GM23338 (cell line): Measurements from ENCODE around the gene NFATC3. TPM values are rescaled to one million over a fixed set of nuclear protein-coding genes. Genes with fewer than 3 reads are reported as not detected.

Source experiments
- ATAC-seq: fragments of 200-7000 bp; cut with Tn5 transposase; 3 replicates; pipeline ENCODE4 v1.9.1; 2020
- DNase-seq: peaks from one replicate; pipeline ENCODE4 v3.0.0-alpha.2; 2015; ENCODE audit warnings: low spot score
- H2AFZ ChIP-seq: fragments of 200-600 bp; sonication (generic); 2 replicates; pipeline ENCODE4 v1.8.0; 2016; ENCODE audit warnings: antibody characterized with exemption, mild to moderate bottlenecking, moderate library complexity
- H3F3A ChIP-seq: fragments of 200-600 bp; sonication (generic); replicated peaks from 2 replicates; pipeline ENCODE4 v1.8.0; 2017; ENCODE audit warnings: antibody characterized with exemption, mixed run types, low read depth
- H3K27ac ChIP-seq: fragments of 200-600 bp; sonication (generic); 2 replicates; pipeline ENCODE4 v1.6.1; 2016; ENCODE audit warnings: low read depth
- H3K27me3 ChIP-seq: fragments of 200-600 bp; sonication (generic); 2 replicates; pipeline ENCODE4 v1.8.0; 2016; ENCODE audit warnings: mild to moderate bottlenecking, mixed run types, moderate library complexity; ENCODE audit not compliant: insufficient read depth
- H3K36me3 ChIP-seq: fragments of 200-600 bp; sonication (generic); 2 replicates; pipeline ENCODE4 v1.8.0; 2016; ENCODE audit warnings: mild to moderate bottlenecking; ENCODE audit not compliant: insufficient read depth
- H3K4me1 ChIP-seq: fragments of 200-600 bp; sonication (generic); 2 replicates; pipeline ENCODE4 v1.8.0; 2016; ENCODE audit warnings: mild to moderate bottlenecking, moderate library complexity; ENCODE audit not compliant: insufficient read depth
- H3K4me2 ChIP-seq: fragments of 200-600 bp; sonication (generic); 2 replicates; pipeline ENCODE4 v1.7.1; 2017; ENCODE audit warnings: mixed run types
- H3K4me3 ChIP-seq: fragments of 200-600 bp; sonication (generic); 2 replicates; pipeline ENCODE4 v1.6.1; 2016; ENCODE audit warnings: mixed run types
- H3K79me2 ChIP-seq: fragments of 200-600 bp; sonication (generic); replicated peaks from 2 replicates; pipeline ENCODE4 v1.8.0; 2017; ENCODE audit warnings: mild to moderate bottlenecking; ENCODE audit not compliant: insufficient read depth
- H3K9me2 ChIP-seq: fragments of 200-600 bp; sonication (generic); 2 replicates; pipeline ENCODE4 v1.8.0; 2017; ENCODE audit not compliant: insufficient read depth
- H4K20me1 ChIP-seq: fragments of 200-600 bp; sonication (generic); replicated peaks from 2 replicates; pipeline ENCODE4 v1.8.0; 2017; ENCODE audit warnings: mild to moderate bottlenecking; ENCODE audit not compliant: insufficient read depth
- H3K27ac Mint-ChIP-seq: 2 replicates; pipeline ENCODE4 v1.8.0; 2020; ENCODE audit warnings: inconsistent platforms, mild to moderate bottlenecking, moderate library complexity, mixed read lengths
- H3K27me3 Mint-ChIP-seq: 3 replicates; pipeline ENCODE4 v1.8.0; 2022; ENCODE audit warnings: low read depth, mild to moderate bottlenecking, moderate library complexity, mixed read lengths, inconsistent platforms; ENCODE audit not compliant: insufficient read depth, poor library complexity
- H3K36me3 Mint-ChIP-seq: 3 replicates; pipeline ENCODE4 v1.8.0; 2021; ENCODE audit warnings: low read depth, mild to moderate bottlenecking, inconsistent platforms, moderate library complexity, mixed read lengths
- H3K4me1 Mint-ChIP-seq: 3 replicates; pipeline ENCODE4 v1.8.0; 2020; ENCODE audit warnings: mild to moderate bottlenecking, inconsistent platforms, mixed read lengths
- H3K4me3 Mint-ChIP-seq: 3 replicates; pipeline ENCODE4 v1.8.0; 2021; ENCODE audit warnings: moderate library complexity, mild to moderate bottlenecking, inconsistent platforms, mixed read lengths
- H3K9me3 Mint-ChIP-seq: 3 replicates; pipeline ENCODE4 v1.8.0; 2020; ENCODE audit warnings: moderate library complexity, mild to moderate bottlenecking, inconsistent platforms, mixed read lengths
- CREB1 ChIP-seq: fragments of 250-450 bp; sonication (Bioruptor Pico); IDR thresholded peaks from 2 replicates; pipeline ENCODE4 v1.5.0; 2020; ENCODE audit warnings: low read depth, mild to moderate bottlenecking, moderate library complexity
- CTCF ChIP-seq, 2 experiments: fragments of 200-600 bp in 1 of 2; sonication (generic) in 1 of 2; conservative IDR thresholded peaks; 2 replicates each; pipeline versions ENCODE4 v1.5.1 to v1.6.1; 2016 to 2017; ENCODE audit warnings: antibody characterized with exemption in 2 of 2, low read depth in 2 of 2, mild to moderate bottlenecking in 2 of 2, moderate library complexity in 1 of 2
- ETS1 ChIP-seq: IDR thresholded peaks from 2 replicates; pipeline ENCODE4 v1.6.1; 2016; ENCODE audit warnings: antibody characterized with exemption
- EZH2 ChIP-seq: fragments of 200-600 bp; sonication (generic); IDR thresholded peaks from one replicate; pipeline ENCODE4 v1.8.0; 2017; ENCODE audit warnings: antibody characterized with exemption, mild to moderate bottlenecking, low read depth; ENCODE audit not compliant: unreplicated experiment
- EZH2phosphoT487 ChIP-seq: fragments of 200-600 bp; sonication (generic); IDR thresholded peaks from one replicate; pipeline ENCODE4 v1.8.1; 2018; ENCODE audit warnings: antibody characterized with exemption; ENCODE audit not compliant: unreplicated experiment
- JUNB ChIP-seq: IDR thresholded peaks from one replicate; pipeline ENCODE4 v1.6.1; 2016; ENCODE audit warnings: antibody characterized with exemption; ENCODE audit not compliant: unreplicated experiment
- NANOG ChIP-seq: IDR thresholded peaks from 2 replicates; pipeline ENCODE4 v1.6.1; 2016; ENCODE audit warnings: antibody characterized with exemption, borderline replicate concordance
- POLR2AphosphoS5 ChIP-seq: IDR thresholded peaks from 2 replicates; pipeline ENCODE4 v1.6.1; 2016; ENCODE audit warnings: antibody characterized with exemption, low read depth
- STAT1 ChIP-seq: IDR thresholded peaks from one replicate; pipeline ENCODE4 v1.6.1; 2016; ENCODE audit warnings: antibody characterized with exemption; ENCODE audit not compliant: unreplicated experiment
- ZNF114 ChIP-seq: fragments of 250-450 bp; sonication (Bioruptor Pico); IDR thresholded peaks from 2 replicates; pipeline ENCODE4 v1.5.0; 2020; ENCODE audit warnings: mild to moderate bottlenecking, moderate library complexity
- ZNF331 ChIP-seq: fragments of 250-450 bp; sonication (Bioruptor Pico); IDR thresholded peaks from 2 replicates; pipeline ENCODE4 v1.5.0; 2020; ENCODE audit warnings: low read depth, mild to moderate bottlenecking, moderate library complexity
- ZNF462 ChIP-seq: fragments of 250-450 bp; sonication (Bioruptor Pico); IDR thresholded peaks from 2 replicates; pipeline ENCODE4 v1.5.0; 2020; ENCODE audit warnings: mild to moderate bottlenecking, moderate library complexity
- polyA plus RNA-seq: library from polyadenylated mRNA; unstranded; fragments of >200 nt; fragmentation: Nextera tagmentation; extraction: Ambion mirVana; gene quantifications from 2 replicates; pipeline ENCODE4 v1.2.1, GENCODE V29; 2016
- total RNA-seq: library from RNA; depleted of rRNA; stranded (reverse); fragments of >200 nt; shearing (Covaris generic); gene quantifications from 2 replicates; pipeline ENCODE4 v1.2.3, GENCODE V29; 2014
- TF ChIP-seq, protein P1 (sequence below): IDR thresholded peaks from one replicate; pipeline ENCODE4 v1.6.1; 2018; ENCODE audit warnings: antibody characterized with exemption; ENCODE audit not compliant: unreplicated experiment

Gene NFATC3
- total and polyA plus RNA-seq, 2 experiments from 2014 or later, result 9.2 to 40.9 TPM

DNA sequence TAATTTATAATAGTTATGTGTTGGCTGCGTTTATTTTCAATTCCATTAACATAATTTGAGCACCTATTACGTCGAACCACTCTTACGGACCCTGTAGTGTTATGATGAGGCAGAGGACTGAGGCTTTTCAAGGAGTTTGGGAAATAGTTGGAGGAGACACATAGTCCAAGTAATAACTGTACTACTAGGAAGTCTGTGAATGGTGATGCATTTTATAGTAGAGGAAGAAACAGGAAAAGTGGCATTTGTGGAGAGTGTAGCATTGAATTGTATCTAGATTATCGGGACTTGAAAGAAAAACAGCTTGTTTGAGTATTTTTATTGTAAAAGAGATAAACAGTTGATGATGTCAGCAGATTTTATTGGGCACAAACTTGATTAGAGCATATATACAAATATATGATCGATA, 1.7 kb downstream of the NFATC3 start:
- Histone ChIP-seq H3K27ac (no peak overlapping the region), H3K4me1 (peaks cover 26% of the 10 kb centered on the region), H4K20me1 (peaks cover 24% of the 10 kb centered on the region), H3K36me3 (no peaks in the 10 kb centered on the region), H3K27me3 (no peaks in the 10 kb centered on the region), H2AFZ (no peak overlapping the region), H3K79me2 (peaks cover 62% of the 10 kb centered on the region), H3K4me2 (peak overlapping the region; percentile 82), H3F3A (peaks cover 9% of the 10 kb centered on the region), H3K9me2 (no peaks in the 10 kb centered on the region), H3K4me3 (peak overlapping the region; percentile 60)
- peak overlapping the region; percentile 99 for H3K4me3 Mint-ChIP-seq
- no peak for TF ChIP-seq ZNF462 (CRISPR knock-in tag)
- TF ChIP-seq ZNF331 (CRISPR knock-in tag), result no peak
- no peak for TF ChIP-seq CREB1 (CRISPR knock-in tag)
- TF ChIP-seq, protein P1, sequence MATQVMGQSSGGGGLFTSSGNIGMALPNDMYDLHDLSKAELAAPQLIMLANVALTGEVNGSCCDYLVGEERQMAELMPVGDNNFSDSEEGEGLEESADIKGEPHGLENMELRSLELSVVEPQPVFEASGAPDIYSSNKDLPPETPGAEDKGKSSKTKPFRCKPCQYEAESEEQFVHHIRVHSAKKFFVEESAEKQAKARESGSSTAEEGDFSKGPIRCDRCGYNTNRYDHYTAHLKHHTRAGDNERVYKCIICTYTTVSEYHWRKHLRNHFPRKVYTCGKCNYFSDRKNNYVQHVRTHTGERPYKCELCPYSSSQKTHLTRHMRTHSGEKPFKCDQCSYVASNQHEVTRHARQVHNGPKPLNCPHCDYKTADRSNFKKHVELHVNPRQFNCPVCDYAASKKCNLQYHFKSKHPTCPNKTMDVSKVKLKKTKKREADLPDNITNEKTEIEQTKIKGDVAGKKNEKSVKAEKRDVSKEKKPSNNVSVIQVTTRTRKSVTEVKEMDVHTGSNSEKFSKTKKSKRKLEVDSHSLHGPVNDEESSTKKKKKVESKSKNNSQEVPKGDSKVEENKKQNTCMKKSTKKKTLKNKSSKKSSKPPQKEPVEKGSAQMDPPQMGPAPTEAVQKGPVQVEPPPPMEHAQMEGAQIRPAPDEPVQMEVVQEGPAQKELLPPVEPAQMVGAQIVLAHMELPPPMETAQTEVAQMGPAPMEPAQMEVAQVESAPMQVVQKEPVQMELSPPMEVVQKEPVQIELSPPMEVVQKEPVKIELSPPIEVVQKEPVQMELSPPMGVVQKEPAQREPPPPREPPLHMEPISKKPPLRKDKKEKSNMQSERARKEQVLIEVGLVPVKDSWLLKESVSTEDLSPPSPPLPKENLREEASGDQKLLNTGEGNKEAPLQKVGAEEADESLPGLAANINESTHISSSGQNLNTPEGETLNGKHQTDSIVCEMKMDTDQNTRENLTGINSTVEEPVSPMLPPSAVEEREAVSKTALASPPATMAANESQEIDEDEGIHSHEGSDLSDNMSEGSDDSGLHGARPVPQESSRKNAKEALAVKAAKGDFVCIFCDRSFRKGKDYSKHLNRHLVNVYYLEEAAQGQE, result no peak
- TF ChIP-seq ZNF114 (CRISPR knock-in tag), result no peak
- TF ChIP-seq CTCF (conservative IDR thresholded peaks at IDR 0.05; ENCODE audit: low read depth in 2 of 2), result no peak
- TF ChIP-seq JUNB, result no peak
- TF ChIP-seq STAT1, result no peak
- no peak for TF ChIP-seq EZH2phosphoT487
- TF ChIP-seq POLR2AphosphoS5, result no peak
- no peak for TF ChIP-seq EZH2
- no peak for TF ChIP-seq NANOG
- TF ChIP-seq ETS1, result no peak
- peaks cover 32% of the 10 kb centered on the region for H3K4me1 Mint-ChIP-seq
- DNase-seq (no peak), ATAC-seq (no peak)
- H3K27ac Mint-ChIP-seq, result no peak overlapping the region
- H3K9me3 Mint-ChIP-seq, result no peaks in the 10 kb centered on the region
- H3K27me3 Mint-ChIP-seq, result peaks cover 5% of the 10 kb centered on the region
- H3K36me3 Mint-ChIP-seq, result no peaks in the 10 kb centered on the region; the same call in 2 of the 3 replicates
